GM21360 (cell line): Measurements from ENCODE around the gene TMEFF2.

Experiments used
- ATAC-seq: cut with Tn5 transposase; IDR thresholded peaks from one replicate; pipeline ENCODE4 v1.9.1; 2021; ENCODE audit warnings: mild to moderate bottlenecking, moderate library complexity; ENCODE audit not compliant: unreplicated experiment

Gene TMEFF2

GRCh38 chr2:191977754-191978153, 217.0 kb downstream of the TMEFF2 start:
- no peak for ATAC-seq

- no peak for ATAC-seq
Observed at GRCh38 chr2:191976436-191976835, 218.3 kb downstream of the TMEFF2 start.

GRCh38 chr2:191974676-191975075, 220.1 kb downstream of the TMEFF2 start:
- ATAC-seq, result no peak

DNA sequence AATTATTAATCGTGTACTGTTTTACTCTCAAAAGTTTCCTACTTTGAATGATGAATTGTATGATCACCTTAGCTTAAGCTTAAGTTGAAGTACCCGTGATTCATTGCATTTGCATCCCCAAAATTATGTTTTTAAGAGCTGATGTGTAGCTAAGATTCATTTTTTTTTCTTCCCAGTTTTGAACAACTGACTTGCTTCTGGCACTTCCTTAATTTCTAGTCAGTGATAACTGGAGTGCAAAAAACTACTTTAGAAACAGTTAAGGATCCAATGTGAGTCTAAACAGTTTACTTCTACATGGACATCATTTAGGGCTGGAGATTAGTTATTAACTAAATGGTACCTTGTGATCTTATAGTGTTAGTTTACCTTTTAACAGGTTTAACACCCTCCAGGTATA, 223.9 kb downstream of the TMEFF2 start:
- ATAC-seq, result no peak

DNA sequence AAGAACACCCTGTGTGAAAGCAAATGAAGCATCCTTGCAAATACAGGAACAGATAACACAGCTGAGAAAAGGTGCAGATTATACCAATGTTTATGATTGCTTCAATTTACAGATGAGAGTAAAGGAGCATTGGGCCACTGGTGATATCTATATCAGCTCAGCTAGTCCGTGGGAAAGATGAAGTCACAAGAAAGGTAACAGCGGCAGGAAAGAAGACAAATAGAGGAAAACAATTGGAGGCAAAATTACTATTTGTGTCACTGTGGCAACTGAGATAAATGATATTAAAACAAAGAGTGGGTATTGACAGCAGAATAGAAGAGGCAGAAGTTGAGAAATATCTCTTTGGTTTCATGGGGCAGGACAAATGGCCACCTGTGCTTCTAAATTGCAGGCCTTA, 226.6 kb downstream of the TMEFF2 start:
- ATAC-seq, result no peak

DNA sequence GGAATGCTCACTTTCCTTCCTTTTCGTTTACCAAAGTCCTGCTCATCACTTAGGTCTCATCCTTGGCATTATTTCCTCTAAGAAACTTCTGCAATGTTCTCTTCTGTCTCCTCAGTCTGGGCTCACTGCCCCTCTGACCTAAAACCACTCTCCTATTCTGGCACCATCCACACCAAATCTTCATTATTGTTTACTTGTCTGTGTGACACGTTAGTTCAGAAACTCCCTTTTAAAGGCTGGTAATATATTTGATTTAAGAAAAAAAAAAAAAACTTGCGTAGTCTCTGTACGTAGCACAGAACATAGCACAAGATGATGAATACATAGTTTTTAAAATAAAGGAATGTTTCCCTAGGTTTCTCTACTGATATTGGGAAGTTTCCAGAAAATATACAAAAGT, 229.0 kb downstream of the TMEFF2 start:
- ATAC-seq, result no peak

GRCh38 chr2:191961556-191961955, 233.2 kb downstream of the TMEFF2 start:
- ATAC-seq, result no peak

- ATAC-seq, result no peak
Observed at GRCh38 chr2:191959209-191959608, 235.5 kb downstream of the TMEFF2 start.

DNA sequence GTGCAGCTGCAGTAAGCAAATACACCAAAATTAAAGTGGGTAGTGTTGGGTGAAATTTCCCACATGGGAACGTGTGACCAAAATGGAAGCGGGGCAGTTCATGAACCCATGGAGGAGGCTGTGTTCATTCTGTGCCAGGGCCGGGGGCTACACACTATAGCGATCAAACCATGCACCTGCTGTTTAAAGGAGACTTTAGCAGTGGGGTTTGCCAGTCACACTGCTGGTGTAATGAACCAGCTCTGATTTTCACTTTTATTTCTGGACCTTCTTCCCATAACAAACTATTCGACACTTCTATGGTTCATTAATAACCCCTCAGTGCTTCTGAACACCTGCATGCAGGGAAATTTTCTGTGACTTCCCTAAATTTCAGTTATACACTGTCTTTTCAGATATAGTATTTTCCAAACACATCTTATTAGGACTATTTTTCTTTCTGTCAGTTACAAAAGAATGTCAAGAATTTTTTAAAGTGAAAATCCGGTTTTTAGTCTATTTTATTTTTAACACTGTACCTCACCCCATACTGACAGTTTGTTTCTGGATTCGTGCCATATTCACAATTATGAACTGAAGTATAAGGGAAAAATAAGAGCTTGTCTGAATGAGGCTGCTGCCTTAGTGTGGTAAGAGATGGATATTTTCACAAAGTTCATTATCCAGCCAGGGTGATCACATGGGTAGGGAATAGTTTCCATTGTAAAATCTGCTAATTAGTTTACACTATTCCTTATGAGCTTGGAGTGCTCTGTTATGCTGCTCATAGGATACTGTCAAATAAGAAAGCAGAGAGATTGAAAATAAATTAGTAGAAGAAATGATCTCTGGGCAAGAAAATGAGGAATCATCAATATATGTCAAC, 236.5 kb downstream of the TMEFF2 start:
- ATAC-seq, result no peak

DNA sequence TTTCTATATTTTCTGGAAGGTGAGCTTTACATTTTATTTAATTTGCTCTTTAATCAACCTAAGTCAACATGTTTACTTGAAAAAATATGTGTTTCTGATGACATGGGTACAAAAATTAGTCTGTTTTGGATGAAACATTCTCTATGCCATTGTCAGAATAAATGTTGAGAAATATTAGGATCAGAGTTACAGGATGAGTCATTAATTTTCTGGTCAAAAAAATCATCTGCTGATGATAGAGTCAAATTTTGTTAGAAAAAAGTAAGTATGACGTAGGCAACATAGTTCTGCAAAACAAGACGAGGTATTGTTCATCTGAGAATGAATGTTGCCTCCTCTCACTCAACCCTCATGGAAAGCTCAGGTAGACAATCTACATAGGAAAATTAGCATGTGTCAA, 240.3 kb downstream of the TMEFF2 start:
- no peak for ATAC-seq

GRCh38 chr2:191952515-191953270, 242.0 kb downstream of the TMEFF2 start:
- no peak for ATAC-seq

DNA sequence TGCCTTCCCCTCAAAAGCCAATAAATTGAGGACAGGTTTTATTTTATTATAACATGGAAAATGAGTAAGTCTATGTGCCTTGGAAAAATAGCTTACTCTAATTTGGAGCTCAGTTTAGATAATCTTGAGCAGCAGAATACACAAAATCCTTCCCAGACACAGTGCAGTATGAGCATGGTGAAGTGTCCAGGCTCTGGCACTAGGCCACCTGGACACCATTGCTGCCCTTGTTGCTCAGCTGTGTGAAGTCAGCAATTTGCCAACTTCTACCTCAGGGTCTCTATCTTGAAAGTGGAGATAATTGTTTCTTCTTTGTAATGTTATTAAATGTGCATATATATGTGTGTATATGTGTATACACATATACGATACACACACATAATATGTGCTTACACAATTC, 242.9 kb downstream of the TMEFF2 start:
- ATAC-seq, result no peak

DNA sequence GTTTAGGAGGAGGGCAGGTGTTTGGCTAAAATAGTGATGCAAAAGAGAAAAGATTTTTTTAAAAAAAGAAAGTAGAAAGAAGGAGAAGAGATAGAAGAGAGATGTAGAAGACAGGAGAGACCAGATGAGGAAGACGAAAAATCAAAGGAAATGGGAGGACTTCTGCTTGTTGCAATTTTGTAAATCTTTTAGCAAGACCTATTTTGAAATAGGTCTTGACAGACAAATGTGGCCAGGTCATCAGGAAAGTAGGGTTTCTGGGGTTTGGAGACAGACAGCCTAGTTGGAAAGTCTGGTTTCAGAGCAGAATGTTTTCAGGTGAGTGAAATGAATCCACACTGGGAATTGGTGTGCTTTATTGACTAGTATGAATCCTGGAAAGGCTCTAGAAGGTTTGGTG, 243.4 kb downstream of the TMEFF2 start:
- no peak for ATAC-seq

DNA sequence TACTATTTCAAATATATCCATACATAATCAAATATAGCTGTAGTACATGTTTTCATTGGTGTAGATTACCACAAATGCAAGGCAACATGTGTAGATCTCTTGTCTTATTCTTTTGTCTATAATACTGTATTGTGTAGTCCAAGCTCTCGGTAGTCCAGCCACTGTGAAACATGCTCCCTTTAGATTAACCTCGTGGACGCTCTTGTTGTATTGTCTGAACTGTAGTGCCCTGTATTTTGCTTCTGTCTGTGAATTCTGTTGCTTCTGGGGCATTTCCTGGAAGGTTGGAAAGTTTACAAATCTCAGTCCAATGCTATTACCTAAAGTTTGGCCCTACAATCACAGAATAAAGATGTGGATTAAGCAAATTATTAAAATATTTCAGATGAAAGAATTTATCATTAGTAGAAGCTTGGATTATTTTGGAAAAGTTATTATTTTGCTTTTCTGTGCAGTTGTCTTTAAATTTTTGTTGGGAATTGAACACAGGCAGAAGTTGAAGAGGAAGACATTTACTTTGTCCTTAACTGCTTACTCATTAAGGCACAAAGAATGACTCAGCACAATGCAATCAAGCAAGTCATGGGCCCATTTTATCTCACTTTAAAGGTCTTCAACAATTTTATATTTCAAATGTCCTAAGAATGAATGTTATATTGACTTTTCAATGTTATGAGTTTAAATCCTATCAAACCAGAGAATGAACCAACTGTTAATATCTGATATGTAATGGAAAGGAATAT, 244.4 kb downstream of the TMEFF2 start:
- peak; percentile 44 for ATAC-seq

- ATAC-seq, result no peak
Observed at GRCh38 chr2:191947235-191947634, 247.5 kb downstream of the TMEFF2 start.

GRCh38 chr2:191946471-191947182, 248.1 kb downstream of the TMEFF2 start:
- peak; percentile 57 for ATAC-seq

DNA sequence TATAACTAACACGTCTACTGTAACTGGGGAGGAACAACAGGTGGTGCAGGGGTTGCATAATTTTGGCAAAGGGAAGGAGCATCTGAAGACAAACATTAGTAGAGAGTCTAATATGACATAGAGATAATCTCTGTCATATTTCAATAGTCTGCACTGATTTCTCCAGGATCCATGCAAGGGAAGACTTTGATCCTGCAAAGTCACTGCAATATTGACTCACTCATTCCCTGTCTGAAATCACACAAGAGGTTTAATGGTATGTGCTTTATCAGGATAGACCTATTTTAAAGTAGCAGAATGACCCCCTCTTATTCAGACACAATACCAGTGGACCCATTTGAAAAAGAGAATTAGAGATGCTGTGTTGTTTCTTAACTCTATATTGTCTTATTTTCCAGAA, 249.1 kb downstream of the TMEFF2 start:
- ATAC-seq, result no peak

DNA sequence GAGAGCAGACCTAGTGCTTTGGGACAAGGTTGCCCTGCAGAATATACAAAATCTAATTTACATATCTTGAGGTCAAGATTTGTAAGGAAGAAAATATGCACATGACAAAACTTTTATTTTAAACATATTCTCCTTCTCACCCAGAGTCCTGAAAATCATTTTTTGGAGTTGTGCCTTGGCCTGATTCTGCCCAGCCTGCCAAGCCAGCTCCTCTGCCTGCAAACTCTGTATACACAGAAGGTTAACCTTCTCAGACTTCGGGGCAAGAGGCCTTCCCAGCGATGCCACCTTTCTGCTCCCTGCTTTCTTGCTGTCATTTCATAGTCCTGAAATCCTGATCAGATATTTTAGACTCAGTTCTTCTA, 252.0 kb downstream of the TMEFF2 start:
- no peak for ATAC-seq

DNA sequence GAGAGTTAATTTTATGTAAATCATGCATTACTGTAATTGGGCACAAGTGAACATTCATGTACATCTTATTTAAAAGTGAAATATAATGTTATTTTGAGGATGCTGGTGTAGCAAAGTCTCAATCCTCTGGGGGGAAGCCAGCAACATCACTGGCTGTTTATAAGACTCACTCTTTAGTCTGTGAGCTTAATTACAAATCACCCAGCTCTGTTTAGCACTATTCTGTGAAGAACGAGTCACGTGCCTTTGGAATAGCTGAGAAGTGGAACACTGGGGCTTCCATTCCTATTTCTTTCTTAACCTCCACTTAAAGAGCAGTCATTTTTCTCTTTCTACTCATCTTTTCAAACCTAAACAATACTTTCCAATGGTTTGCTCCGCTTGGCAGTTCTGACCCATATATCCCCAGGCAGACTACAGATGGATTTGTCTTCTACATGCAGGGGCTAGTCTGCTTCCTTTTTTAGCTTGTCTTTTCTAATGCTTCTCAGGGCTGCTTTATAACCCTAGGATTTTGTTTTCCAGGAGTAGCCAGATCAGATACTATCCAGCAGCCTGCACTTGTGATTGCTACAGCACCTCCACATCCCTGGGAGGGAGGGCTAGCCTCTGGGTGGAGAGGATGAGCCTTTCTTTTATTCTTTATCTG, 252.5 kb downstream of the TMEFF2 start:
- ATAC-seq, result no peak

DNA sequence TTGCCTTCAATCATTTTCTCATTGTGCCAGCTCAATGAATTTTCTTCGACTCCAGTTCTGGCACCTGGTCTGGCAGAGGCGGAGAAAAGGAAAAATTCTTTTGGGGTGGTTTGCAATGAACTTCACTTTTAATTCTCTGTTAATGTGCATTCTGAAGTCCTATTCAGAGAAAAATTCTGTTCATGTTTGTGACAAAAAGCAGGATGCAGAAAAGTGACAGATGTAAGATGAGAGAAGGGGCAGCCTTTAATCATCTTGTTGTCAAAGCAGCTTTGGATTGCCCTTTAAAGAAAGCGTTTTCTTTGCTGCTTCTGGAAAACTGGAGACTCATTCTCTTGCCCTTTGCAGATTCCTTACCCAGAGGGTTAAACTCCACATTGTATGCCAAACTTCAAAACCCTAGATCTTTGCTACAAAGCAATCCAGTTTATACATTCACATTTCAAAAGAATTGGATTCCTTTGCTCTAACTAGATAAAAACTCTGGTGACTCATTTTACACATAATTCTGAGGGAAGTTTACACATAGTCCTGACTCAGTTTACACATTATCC, 253.3 kb downstream of the TMEFF2 start:
- no peak for ATAC-seq
